ENCODE results near the gene LRBA.

- no peak for TF ChIP-seq FOXP4 (CRISPR knock-in tag; IDR thresholded peaks at IDR 0.05)
- no peak for TF ChIP-seq STAT6 (CRISPR knock-in tag; conservative IDR thresholded peaks at IDR 0.05; ENCODE audit: low read depth)
- TF ChIP-seq CTCF (IDR thresholded peaks at IDR 0.05): no peak
- no peak for TF ChIP-seq CREB1 (CRISPR knock-in tag; IDR thresholded peaks at IDR 0.05)
- no peak for TF ChIP-seq MYBL2 (CRISPR knock-in tag; IDR thresholded peaks at IDR 0.05)
- TF ChIP-seq IRF1 (CRISPR knock-in tag; IDR thresholded peaks at IDR 0.05): no peak
Observed at GRCh38 chr4:150572704-150573504, 442.2 kb downstream of the LRBA start.
